GM19438 (cell line): ENCODE measurements around the gene C1orf21.

Experiments used
- ATAC-seq: cut with Tn5 transposase; IDR thresholded peaks from one replicate; pipeline ENCODE4 v1.9.1; 2021; ENCODE audit warnings: low read depth; ENCODE audit not compliant: unreplicated experiment

The C1orf21 gene

DNA sequence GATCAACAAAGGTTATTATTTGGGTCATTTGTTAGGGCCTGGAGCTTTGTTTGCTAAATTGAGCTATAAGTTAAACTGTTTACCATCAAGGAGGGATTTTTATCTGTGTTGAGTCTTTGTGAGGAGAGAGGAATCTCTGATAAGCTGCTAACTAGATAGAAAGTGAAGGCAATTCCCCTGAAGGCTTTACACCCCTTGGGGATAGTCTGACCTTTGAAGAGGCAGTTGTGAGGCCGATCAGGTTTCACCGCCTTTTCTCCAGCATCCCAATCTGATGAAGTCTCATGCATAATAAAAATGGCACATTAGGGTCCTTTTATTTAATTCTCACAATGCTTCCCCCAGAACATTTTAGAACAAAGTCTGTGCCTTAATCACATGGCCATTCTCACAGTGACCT, 21.8 kb downstream of the C1orf21 start:
- ATAC-seq = no peak

DNA sequence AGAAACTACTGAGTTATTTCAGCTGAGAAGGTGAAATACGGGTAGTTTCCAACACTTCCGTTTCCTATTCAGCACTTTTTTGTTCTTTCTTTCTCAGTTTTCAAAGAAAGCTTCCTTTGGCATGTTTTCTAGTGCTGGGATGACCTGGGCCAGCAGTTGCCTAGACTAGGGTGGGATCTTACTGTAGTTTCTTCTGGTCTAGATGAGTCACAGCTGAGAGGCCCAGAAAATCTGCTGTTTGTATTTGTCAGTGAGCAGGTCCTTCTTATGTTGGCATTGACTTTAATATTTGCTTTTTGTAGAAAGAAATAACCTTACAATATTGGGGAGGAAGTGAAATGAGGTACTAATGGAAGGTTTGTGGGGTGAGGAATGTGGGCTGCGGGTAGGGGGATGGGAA, 22.2 kb downstream of the C1orf21 start:
- no peak for ATAC-seq

DNA sequence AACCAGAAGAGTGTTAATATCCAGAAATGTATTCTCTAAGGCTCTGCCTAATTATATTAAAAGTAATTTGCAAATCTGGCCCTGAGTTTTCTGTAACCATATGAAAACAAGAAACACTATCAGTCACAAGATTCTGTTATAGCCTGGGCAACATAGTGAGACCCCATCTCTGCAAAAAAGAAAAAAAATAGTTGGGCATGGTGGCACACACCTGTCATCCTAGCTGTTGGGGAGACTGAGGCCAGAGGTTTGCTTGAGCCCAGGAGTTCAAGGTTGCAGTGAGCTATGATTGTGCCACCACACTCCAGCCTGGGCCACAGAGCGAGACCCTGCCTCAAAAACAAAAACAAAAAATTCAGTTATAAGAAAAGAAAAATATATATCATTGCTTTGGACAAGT, 25.6 kb downstream of the C1orf21 start:
- no peak for ATAC-seq

DNA sequence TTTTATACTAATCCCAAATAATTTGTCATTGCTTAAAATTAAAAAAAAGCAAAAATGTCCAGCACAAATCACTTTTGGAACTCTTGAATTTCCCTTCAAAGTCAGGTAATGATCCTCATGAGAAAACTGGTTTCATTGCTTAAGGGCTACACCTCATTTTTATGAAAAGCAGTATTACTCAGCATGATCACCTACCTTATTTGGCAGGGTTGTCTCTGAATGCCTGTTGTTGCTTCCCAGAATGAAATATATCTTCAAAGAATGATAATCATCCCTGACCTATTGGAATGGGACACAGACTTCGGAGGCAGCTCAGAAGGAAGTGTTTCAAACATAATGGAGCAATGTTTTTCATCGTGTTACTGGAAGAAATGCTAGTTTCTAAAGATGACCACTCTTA, 29.7 kb downstream of the C1orf21 start:
- ATAC-seq = no peak

DNA sequence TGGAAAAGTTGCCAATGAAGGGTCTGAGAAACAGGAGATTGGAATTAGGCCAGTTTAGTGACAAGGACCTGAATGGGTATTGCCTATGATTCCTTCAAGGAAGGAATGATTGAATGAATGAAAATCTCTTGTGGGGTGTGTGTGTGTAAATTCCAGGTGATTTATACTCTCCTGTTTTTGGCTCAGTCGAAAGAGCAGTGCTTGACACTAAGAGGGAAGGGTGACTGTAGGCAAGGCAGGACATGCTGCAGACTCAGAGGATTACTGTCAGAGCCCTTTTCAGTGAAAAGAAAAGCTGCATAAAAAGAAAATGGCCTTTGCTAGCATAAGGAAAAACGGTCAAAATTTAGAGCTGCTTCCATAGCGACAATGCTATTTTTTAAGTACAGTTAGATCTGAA, 30.1 kb downstream of the C1orf21 start:
- no peak for ATAC-seq

DNA sequence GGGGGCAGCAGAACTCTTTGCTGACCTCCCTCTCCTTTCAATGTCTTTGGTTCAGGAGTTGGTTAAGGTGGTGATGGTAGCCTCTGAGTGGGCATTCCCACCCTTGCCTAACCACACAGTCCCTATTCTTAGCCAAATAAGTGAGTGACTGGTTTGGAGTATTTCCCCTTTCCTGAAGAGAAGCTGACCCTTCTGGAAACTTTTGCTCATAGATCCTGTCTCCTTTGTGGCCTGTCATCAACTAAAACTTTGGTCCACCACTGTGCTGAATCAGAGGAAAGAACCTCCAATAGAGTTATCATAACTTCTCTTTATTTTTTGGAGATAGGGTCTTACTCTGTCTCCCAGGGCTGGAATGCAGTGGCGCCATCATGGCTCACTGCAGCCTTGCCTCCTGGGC, 31.1 kb downstream of the C1orf21 start:
- no peak for ATAC-seq

DNA sequence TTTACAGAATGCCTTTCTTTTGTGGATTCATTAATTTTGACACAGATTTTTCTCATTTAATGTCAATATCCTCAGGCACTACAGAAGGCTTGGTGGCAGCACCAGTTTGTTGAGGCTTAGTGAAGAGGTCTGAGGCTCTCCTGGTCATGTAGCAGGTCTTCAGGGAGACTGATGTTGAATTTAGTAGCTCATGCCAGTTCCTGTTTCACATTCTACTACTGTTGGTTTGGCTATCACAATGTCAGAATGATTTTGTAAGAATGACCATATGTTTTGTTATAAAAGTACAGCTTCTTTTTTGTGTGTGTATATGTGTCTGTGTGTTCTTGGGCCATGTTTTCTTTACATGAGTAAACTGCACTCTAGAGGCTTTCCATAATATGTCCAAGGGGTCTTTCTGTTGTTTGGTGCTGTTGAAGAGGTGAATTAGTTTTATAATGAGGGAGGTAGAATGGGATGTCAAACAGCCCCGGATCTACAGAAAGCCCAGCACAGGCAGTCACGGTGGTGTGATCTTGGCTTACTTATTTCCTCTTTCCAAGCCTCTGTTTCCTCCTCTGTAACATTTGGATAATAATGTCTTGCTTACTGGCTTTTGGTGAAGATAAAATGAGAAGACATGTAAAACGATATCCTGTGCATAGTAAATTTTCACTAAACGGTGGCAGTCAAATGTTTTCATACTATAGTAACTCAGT, 32.0 kb downstream of the C1orf21 start:
- no peak for ATAC-seq

DNA sequence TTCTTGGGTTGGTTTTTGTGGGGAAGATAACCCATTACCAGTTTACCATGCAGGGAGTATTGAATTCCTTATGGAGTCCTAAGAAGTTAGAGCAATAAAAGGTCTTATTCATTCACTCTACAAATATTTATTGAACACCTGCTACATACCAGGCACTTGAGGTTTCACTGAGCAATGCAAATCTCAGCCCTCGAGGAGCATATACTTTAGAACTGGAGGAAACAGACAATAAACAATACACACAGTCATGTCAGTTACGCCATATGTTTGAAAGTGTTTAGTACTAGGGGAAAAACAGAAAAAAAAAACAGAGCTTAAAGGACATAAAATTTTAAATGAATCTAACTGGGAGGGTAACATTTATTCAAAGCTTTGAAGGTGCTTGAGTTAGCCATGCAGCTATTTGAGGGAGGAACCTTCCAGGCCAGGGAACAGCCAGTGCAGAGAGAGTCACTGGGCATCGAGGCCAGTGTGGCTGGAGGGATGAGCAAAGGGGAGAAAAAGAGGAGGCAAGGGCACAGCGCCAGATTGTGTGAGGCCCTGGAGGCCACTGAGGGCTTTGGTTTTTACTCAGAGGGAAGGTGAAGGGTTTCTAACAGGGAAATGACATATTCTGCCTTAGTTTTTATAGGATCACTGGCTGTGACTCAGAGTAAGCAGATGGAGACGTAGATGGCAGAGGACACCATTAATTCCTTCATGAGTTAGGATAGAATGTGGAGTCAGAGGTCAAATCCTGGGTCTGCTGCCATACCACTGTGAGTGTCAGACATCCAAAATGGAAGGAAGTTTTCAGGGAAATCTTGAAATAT, 32.7 kb downstream of the C1orf21 start:
- no peak for ATAC-seq

DNA sequence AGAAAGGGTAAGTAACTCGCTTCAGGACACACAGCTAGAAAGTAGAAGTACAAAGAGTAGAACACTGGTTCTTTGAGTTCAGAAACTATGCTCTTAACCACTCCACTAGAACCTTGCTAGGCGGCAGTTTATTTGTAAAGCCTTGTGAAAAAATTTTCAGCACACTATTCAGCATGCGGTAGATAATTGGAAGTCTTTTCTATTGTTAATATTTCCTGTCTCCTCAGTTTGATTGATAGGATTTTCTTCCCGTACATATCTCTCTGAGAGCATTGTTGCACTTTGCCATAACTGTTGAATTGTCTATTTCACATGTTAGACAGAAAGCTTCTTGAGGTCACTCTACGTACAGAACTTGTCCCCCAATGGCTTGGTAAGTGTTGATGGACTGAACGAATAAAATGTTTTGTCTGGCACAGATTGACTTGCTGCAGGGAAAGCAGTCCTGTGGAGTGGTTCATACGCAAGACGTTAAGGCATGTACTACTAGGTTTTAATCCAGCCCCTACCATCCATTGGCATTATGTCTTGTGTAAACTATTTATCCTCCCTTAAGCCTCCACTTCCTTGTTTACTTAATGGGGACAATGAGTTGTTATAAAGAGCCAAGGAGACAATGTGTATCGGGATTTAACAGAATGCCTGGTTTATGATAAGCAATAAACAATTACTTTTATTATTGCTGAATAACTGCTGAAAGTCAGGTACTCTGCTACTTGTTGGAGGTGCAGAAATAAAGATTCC, 35.8 kb downstream of the C1orf21 start:
- no peak for ATAC-seq

DNA sequence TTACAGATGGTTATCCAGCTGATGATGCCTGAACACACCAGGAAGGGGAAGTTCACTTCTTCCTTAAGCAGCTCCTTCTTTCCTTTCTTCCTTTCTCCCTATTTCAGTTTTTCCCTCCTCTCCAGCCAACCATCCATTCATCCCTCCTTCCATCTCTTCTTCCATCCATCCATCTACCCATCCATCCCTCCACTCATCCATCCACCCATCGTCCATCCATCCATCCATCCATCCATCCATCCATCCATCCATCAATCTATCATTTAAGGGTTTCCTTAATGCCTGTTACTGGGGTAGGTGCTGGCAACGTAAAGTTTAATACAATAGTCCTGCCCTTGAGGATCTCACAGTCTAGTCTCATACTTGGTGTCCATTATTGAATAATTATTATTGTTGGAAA, 36.8 kb downstream of the C1orf21 start:
- ATAC-seq = no peak

DNA sequence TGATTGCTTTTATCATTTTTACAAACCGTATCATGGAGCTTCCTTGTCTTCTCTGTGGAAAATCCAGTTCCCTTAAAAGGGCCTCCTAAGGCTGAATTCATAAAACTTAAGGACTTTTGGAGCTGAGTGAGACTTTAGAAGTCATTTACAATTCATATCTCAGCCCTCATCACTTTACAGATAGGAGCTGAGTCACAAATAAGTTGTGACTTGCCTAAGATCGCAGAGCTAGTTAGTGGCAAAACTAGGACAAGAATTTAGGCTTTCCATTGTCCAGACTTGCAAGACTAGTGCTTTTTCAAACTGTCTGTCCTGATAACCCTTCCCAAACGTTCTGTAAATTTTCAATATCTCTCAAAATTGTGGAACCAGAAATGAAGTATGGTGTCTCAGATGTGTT, 37.3 kb downstream of the C1orf21 start:
- no peak for ATAC-seq

DNA sequence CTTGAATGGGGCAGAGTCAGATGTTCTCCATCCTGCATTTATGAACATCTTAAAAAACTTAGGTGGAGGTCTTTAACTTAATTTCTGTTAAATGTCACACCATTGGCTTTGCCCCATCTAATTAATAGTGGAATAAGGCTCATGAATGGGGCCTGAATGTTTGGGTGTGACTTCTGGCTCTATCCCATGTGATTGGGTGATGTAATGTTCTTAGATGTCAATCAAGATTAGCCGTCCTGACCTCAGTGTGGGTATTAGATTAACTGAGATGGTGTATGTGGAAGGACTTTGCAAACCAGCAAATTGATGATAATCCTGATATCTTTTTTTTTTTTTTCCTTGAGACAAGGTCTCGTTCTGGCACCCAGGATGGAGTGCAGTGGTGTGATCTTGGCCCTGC, 38.1 kb downstream of the C1orf21 start:
- no peak for ATAC-seq

DNA sequence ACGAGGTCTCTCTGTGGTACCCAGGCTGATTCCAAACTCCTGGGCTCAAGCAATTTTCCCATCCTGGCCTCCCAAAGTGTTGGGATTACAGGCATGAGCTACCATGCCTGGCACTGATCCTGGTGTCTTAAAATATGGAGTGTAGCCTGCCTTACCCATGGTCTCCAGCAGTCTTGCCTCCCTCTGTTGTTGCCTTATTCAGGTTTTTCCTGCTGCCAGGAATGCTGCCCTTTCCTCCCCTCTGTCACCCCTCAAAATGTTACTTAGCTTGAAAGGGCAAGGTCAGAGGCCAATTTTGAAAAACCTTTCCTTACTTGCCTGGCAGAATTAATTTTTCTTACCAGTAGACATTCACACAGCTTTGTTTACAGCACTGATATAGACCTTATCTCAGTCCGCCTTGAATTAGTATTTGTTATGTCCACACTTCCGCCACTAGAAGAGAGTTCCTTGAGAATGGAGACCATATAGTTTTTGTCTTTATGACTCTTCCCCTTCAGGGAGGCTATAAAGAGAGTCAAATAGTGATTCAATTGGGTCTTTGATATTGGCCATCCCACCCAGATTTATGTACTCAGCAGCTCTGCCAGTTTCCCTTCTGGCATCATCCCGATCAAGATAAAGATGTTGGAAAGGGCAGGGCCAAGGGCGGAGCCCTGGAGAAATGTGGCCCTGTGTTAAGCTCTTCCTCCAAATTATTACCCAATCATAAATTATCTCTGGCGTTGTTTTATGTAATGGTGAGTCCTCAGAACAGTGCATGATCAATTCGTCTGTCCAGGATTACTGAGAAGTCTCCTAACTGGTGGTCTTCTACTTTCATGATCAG, 38.8 kb downstream of the C1orf21 start:
- ATAC-seq = no peak

DNA sequence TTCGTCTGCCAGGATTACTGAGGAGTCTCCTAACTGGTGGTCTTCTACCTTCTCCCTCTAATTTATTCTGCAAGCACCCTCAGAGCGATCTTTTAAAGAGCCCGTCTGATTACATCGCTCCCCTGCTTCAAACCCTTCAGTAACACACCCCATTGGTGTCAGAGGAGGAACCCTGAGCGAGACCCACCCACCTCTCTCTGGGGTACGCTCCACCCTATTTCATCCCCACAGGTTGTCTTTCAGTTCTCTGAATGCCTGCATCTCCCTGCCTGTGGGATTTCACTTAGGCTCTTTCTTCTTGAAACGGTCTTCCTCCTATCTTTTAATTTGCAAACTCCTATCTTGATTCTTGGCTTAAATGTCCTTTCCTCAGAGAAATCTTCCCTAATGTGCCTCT, 39.4 kb downstream of the C1orf21 start:
- ATAC-seq = no peak

DNA sequence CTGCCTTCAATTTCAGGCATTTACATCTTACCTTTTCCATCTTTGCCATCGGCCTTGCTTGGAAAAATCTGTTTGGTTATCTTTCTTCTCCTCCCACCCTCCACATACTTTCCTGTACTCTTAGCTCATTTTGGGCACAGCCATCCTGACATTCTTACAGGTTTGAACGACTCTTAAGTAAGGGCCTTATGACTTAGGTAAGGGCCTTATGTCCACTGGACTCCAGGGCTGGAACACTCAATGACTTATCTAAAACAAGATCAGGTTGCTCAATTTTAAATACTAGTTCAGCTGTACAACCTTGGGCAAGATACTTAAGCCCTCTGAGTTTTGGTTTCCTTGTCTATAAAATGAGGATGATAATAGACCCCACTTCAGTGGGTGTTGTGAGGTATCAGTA, 40.9 kb downstream of the C1orf21 start:
- ATAC-seq = no peak

DNA sequence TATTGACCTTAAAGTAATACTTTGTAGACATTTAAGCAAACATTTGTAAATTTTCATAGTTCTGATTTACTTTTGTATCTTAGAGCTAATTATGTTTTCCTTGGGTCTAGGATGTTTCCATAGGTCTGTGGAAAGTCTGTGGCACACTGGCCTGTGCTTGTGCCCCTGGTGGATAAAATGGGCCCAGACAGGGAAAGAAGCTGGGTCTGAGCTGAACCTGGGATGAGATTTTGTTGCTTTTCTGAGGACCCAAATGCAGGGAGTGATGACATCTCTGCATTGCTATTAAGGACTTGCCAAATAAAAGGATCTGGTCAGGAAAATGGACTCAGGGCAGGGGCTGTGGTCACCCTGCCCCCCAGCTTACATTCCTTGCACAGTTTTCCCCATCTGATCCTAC, 41.8 kb downstream of the C1orf21 start:
- no peak for ATAC-seq

DNA sequence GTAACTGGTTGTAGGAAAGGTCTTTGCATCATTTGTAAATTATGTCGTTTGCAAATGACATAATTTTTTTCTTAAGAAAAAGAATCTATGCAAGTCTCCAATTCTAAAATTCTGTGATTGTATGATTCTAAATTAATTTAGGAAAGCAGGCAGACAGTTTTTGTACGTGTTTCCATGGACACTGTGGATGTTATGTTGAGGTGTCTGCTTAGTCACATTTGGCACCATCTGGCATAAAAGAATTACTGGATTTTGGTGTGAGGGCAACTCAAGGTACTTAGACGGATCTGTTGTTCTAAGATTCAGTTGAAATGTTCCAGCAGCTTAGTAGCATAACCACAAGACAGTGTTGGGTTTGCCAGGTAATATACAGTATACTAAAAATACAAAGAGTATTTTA, 42.5 kb downstream of the C1orf21 start:
- ATAC-seq = no peak

DNA sequence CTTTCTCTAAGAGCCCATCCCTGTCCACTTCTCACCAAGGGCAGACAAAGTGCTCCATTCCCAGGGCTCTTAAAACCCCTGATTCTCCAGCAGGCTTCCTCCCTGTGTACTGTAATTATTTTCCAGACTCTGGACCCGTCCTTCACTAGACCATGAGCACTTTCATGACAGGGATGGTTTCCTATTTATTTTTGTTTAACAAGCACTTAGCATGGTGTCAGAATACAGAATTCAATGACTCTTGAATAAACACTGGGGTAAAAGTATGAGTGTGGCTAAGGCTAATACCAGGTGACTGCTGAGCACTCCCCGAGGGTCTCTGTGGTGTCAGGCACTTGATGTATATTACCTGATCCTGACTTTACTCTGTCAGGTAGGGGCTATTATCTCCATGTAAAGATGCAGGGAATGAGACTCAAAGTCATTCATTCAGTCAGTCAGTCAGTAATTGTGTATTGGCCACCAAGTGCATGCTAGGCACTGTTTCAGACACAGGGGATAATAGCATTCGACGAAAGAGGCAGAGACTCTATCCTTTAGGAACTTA, 47.2 kb downstream of the C1orf21 start:
- no peak for ATAC-seq

DNA sequence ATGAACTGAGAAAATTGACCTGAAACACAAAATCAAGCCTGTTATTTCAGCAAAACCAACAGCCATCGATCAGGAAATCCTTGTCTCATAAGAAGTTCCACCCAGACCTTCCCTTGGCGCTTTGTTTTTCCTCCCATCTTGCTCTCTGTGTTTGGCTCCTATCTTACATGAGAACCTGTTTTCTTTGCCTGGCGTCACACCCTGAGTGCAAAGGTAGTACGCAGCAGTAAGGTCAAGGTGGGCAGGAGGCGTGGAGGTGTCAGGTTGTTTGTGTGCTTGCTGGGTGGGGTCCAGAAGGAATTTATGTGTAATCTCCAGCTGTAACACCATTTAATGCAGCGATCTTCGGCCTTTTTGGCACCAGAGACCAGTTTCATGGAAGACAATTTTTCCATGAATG, 50.5 kb downstream of the C1orf21 start:
- ATAC-seq = no peak

DNA sequence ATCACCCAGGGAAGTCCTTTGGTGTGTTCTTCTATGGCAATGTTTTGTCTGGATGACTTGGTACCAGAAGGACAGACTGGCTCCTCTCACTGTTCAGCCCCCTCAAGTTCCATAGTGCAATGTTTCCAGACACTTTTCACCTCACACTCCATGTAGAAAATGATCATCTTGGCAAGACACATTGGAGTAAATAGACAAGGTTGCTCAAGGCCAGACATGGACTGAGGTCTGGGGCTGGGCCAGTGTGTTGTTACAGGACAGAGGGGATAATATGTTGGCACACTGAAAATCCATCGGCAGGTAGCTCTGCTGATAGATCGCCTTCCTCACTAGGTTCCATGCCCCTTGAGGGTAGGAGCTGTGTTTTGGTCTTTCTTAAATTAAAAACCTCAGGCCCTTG, 51.5 kb downstream of the C1orf21 start:
- ATAC-seq = no peak
